Breast epithelium (tissue), 4 donors: ENCODE data around the gene SEC24C. TPM values are rescaled to one million over a fixed set of nuclear protein-coding genes. Genes with fewer than 3 reads are reported as not detected.

Source experiments
- DNase-seq, 2 donors: peaks; one replicate each; pipeline ENCODE4 v3.0.0-alpha.2; 2019; ENCODE audit warnings: low spot score in 2 of 2
- H3K27ac ChIP-seq, 2 donors: fragments of 200-600 bp; sonication (generic) in 1 of 2; one replicate each; pipeline ENCODE4 v1.5.1; 2016 to 2019; ENCODE audit warnings: mild to moderate bottlenecking in 1 of 2
- H3K27me3 ChIP-seq, 2 donors: fragments of 200-600 bp; sonication (generic) in 1 of 2; one replicate each; pipeline versions ENCODE4 v1.5.1 to v1.6.0; 2017 to 2019; ENCODE audit warnings: control low read depth in 1 of 2, mild to moderate bottlenecking in 1 of 2
- H3K36me3 ChIP-seq: fragments of 200-600 bp; one replicate; pipeline ENCODE4 v1.5.1; 2019
- H3K4me1 ChIP-seq, 2 donors: fragments of 200-600 bp; sonication (generic); one replicate each; pipeline ENCODE4 v1.5.1; 2016 to 2019; ENCODE audit warnings: control low read depth in 1 of 2
- H3K4me3 ChIP-seq, 3 donors: fragments of 200-600 bp; sonication (generic); 1 replicate in 2 of 3; 2 replicates in 1 of 3; pipeline ENCODE4 v1.5.1; 2016 to 2019; ENCODE audit warnings: mild to moderate bottlenecking in 3 of 3, moderate library complexity in 2 of 3
- H3K9me3 ChIP-seq, 2 donors: fragments of 200-600 bp; sonication (generic) in 1 of 2; one replicate each; pipeline ENCODE4 v1.5.1; 2016 to 2019; ENCODE audit warnings: control low read depth in 1 of 2
- POLR2A ChIP-seq: fragments of 450-650 bp; IDR thresholded peaks from one replicate; pipeline ENCODE4 v1.6.1; 2016; ENCODE audit warnings: antibody characterized with exemption, mild to moderate bottlenecking, moderate library complexity
- POLR2AphosphoS5 ChIP-seq, 3 donors: sonication (generic); formaldehyde crosslinking; IDR thresholded peaks; one replicate each; pipeline ENCODE4 v1.6.1; 2017; ENCODE audit warnings: antibody characterized with exemption in 3 of 3
- intact Hi-C: fragments of 100-400 bp; cut with DNase I; formaldehyde crosslinking; loops from one replicate; pipeline ENCODE4 v1.15.1; 2023; ENCODE audit warnings: low total_unique reads
- total RNA-seq, 3 donors: library from RNA; depleted of rRNA; stranded (reverse); fragments of >200 nt; gene quantifications; one replicate each; pipeline ENCODE4 v1.1.0, GENCODE V29; 2016
- TF ChIP-seq, protein P1 (sequence below), 3 donors: fragments of 450-650 bp; IDR thresholded peaks; one replicate each; pipeline ENCODE4 v1.5.1; 2016 to 2017; ENCODE audit warnings: antibody characterized with exemption in 3 of 3, mild to moderate bottlenecking in 3 of 3, moderate library complexity in 3 of 3

The SEC24C gene
- total RNA-seq, 3 donors from 2014 or later, result 33.9 to 57.7 (median 50.1) TPM

DNA sequence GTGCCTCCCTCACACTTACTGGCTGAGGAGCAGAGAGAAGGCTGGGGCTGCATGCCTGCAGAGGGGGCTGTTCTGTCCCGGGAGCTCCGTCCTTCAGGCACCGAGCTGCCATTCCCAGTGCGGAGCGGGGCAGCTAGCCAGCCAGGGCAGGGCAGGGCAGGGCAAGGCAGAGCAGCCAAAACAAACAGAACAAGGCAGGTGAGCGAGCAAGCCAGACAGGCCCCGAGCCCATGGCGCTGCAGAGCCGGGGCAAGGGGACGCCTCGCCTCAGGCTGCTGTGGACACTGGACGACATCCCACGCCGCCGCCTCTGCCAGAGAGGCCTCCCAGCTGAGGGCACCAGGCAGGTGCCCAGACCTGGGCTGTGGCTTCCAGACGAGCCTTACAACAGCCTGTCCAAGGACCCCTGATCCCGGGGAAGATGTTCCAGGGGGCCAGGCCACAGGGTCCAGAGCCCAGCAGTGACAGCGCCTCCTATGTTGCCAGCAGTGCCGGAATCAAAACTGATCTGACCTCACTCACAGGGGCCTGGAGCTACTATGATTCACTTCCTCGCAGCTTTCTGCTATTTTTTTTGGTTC, 75.4 kb downstream of the SEC24C start:
- Histone ChIP-seq H3K27me3 (no peaks in the 10 kb centered on the region), H3K4me1 (peaks cover 0 to 12% of the 10 kb centered on the region in 2 donors), H3K27ac (peak overlapping the region; percentile 82 to 86), H3K36me3 (no peaks in the 10 kb centered on the region), H3K9me3 (no peaks in the 10 kb centered on the region), H3K4me3 (peak overlapping the region in 1 of 3 donors; percentile 3)
- intact Hi-C loops, result no loop called here
- TF ChIP-seq POLR2AphosphoS5 (IDR thresholded peaks at IDR 0.05) (no peak), POLR2A (no peak)
- TF ChIP-seq, protein P1, sequence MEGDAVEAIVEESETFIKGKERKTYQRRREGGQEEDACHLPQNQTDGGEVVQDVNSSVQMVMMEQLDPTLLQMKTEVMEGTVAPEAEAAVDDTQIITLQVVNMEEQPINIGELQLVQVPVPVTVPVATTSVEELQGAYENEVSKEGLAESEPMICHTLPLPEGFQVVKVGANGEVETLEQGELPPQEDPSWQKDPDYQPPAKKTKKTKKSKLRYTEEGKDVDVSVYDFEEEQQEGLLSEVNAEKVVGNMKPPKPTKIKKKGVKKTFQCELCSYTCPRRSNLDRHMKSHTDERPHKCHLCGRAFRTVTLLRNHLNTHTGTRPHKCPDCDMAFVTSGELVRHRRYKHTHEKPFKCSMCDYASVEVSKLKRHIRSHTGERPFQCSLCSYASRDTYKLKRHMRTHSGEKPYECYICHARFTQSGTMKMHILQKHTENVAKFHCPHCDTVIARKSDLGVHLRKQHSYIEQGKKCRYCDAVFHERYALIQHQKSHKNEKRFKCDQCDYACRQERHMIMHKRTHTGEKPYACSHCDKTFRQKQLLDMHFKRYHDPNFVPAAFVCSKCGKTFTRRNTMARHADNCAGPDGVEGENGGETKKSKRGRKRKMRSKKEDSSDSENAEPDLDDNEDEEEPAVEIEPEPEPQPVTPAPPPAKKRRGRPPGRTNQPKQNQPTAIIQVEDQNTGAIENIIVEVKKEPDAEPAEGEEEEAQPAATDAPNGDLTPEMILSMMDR (IDR thresholded peaks at IDR 0.05), result no peak
- peak; percentile 73 to 88 for DNase-seq

Other genes with a start within 250 kb of the SEC24C start
- gene PPP3CB, start 248.3 kb upstream of the SEC24C start, total RNA-seq, result 10 to 100 TPM; 42.0 to 79.0 (median 49.5) TPM
- gene USP54, start 153.0 kb upstream of the SEC24C start, total RNA-seq, result 100 to 1,000 TPM in 1 of 3 donors, 10 to 100 TPM in 2; 18.2 to 106 (median 57.0) TPM
- 1 to 10 TPM in 1 of 3 donors, under 1 TPM in 2; 0.80 to 1.2 (median 0.98) TPM for gene MYOZ1, start 102.9 kb upstream of the SEC24C start, total RNA-seq
- under 1 TPM in 1 of 3 donors, not detected in 2; 0.15 TPM for gene SYNPO2L, start 88.3 kb upstream of the SEC24C start, total RNA-seq
- 10 to 100 TPM in 1 of 3 donors, 1 to 10 TPM in 2; 5.4 to 11.7 (median 7.9) TPM for gene AGAP5, start 46.3 kb upstream of the SEC24C start, total RNA-seq
- 10 to 100 TPM; 25.1 to 37.0 (median 29.9) TPM for gene CHCHD1, start 37.7 kb downstream of the SEC24C start, total RNA-seq
- 10 to 100 TPM; 79.2 to 87.8 (median 84.2) TPM for gene ZSWIM8, start 41.2 kb downstream of the SEC24C start, total RNA-seq
- gene NDST2, start 67.2 kb downstream of the SEC24C start, total RNA-seq, result 10 to 100 TPM; 30.7 to 37.7 (median 33.8) TPM
- gene CAMK2G, start 130.2 kb downstream of the SEC24C start, total RNA-seq, result 10 to 100 TPM; 22.6 to 28.0 (median 27.2) TPM
- gene PLAU, start 166.8 kb downstream of the SEC24C start, total RNA-seq, result 10 to 100 TPM in 1 of 3 donors, 1 to 10 TPM in 2; 4.2 to 11.0 (median 5.2) TPM